Measurements from ENCODE around the gene HOXC5. TPM values are rescaled to one million over a fixed set of nuclear protein-coding genes. Genes with fewer than 3 reads are reported as not detected.

The HOXC5 gene
- polyA plus RNA-seq, 3 donors = 2.0 to 4.3 (median 2.3) TPM

GRCh38 chr12:54016051-54016450 is 16.8 kb upstream of the HOXC5 start:
- no peak for DNase-seq (ENCODE audit: extremely low read depth in 1 of 11, low read depth in 9 of 11, low spot score in 4 of 11)

GRCh38 chr12:54016478-54016964 is 16.3 kb upstream of the HOXC5 start:
- DNase-seq (ENCODE audit: extremely low read depth in 1 of 11, low read depth in 9 of 11, low spot score in 4 of 11) = peak in 8 of 11 donors; percentile 86 to 93 (median 90)

DNA sequence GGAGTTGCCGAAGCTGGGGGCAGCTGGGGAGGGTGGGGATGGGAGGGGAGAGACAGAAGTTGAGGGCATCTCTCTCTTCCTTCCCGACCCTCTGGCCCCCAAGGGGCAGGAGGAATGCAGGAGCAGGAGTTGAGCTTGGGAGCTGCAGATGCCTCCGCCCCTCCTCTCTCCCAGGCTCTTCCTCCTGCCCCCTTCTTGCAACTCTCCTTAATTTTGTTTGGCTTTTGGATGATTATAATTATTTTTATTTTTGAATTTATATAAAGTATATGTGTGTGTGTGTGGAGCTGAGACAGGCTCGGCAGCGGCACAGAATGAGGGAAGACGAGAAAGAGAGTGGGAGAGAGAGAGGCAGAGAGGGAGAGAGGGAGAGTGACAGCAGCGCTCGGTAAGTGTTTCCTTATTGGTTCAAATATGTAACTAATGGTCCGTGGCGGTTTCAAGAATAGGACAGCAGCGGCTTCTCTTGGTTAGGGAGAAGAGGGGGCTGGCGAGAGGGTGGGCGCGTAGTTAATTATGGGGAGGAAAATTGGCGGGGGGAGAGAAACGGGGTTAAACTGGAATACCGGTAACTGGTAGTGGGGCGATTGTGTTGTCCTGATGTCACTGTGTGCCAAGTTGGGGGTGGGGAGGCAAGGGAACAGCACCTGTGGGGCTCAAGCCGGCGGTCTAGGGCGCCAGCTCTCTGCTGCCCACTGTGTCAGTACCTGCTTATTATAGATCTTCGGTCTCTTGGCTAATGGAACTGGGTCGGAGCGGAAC is 15.6 kb upstream of the HOXC5 start:
- DNase-seq (ENCODE audit: extremely low read depth in 1 of 11, low read depth in 9 of 11, low spot score in 4 of 11) = no peak

GRCh38 chr12:54017878-54018467 is 14.9 kb upstream of the HOXC5 start:
- peak in 5 of 11 donors; percentile 80 to 88 (median 85) for DNase-seq (ENCODE audit: extremely low read depth in 1 of 11, low read depth in 9 of 11, low spot score in 4 of 11)

DNA sequence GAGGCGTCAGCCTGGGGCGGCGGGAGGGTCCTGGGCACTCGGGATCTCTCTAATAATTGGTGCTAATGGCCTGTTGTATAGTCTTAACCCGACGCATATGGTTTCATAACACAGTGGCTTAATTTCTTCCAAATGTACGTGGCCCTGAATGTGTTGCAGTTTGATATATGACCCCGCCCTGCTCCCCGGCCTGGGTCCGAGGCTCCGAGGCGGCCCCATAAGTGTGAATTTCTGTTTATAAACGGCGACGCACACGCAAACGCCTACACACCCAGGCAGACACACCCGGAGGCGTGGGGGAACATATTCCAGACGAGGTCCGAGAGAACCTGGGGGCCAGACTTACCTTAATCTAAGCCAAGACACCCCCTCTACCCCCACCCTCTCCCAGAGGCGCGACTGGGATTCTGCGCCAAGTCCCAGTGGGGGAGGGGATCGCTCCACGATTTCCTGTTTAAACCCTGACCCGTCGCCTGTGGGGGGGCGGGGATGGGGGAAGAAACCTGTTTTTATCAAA is 14.3 kb upstream of the HOXC5 start:
- DNase-seq (ENCODE audit: extremely low read depth in 1 of 11, low read depth in 9 of 11, low spot score in 4 of 11) = no peak

GRCh38 chr12:54019091-54019811 is 13.6 kb upstream of the HOXC5 start:
- DNase-seq (ENCODE audit: extremely low read depth in 1 of 11, low read depth in 9 of 11, low spot score in 4 of 11) = no peak

- DNase-seq (ENCODE audit: extremely low read depth in 1 of 11, low read depth in 9 of 11, low spot score in 4 of 11) = no peak
Observed at GRCh38 chr12:54019924-54020590, 12.8 kb upstream of the HOXC5 start.

GRCh38 chr12:54020591-54021405 is 12.1 kb upstream of the HOXC5 start:
- no peak for DNase-seq (ENCODE audit: extremely low read depth in 1 of 11, low read depth in 9 of 11, low spot score in 4 of 11)

GRCh38 chr12:54021432-54022013 is 11.3 kb upstream of the HOXC5 start:
- DNase-seq (ENCODE audit: extremely low read depth in 1 of 11, low read depth in 9 of 11, low spot score in 4 of 11) = no peak

DNA sequence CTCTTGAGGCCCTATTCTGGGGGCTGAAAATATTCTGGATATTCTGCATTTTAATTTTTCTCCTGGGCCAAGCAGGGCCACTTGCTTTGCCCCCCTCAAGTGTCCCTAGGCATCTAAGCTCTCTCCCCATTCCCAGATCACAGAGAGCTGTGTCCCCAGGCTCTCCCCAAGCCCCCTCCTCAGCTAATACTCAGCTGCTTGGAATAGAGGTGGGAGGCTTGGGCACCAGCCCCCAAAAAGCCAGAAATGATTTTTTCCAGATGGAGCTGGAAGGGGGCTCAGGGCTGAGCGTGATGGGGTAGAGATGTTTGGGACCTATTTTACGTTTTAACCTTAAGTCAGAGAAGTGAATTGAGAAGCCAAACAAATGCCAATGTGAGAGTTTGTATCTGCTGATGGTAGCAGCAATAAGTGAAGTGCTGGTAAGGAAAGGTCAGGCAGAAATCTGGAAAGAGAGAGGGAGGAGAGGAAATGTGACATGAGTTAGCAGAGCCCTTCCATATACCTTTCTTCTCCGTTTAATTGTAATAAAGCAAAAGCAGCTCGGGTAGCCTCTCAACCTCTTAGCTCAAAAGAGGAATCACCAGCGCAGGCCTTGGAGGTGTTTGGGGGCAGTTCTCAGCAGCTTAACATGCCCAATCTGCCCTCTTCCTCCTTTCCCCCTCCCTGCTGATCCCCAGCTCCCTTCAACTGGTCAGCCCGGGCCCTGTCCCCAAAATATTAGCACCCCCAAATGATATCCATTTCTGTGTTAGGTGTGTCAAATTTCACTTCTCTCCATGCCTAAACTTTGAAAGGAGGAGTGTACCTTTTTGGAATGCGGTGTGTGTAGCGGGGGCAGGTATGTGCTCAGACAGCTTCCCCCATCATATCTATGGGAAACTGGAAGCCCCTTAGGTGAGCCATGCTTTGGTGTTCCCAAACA is 9.6 kb upstream of the HOXC5 start:
- no peak for DNase-seq (ENCODE audit: extremely low read depth in 1 of 11, low read depth in 9 of 11, low spot score in 4 of 11)

DNA sequence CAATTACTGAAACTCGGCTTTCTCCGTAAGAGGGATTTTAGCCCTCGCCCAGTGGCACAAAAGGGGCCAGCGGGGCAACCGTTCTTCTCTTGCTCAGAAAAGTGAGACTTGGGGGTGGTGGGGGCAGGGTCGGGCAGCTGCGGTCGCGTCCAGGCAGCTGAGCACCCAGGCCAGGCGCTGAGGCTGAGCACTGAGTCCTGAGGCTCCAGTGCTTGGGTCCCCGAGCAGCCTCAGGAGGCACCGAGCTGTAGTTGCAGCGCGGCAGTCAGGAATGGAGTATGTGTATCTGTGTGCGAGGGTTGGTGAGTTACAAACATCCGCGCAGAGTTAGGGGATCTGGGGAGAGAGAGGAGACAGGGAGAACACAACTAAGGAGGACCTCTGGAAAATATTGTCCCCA is 8.7 kb upstream of the HOXC5 start:
- no peak for DNase-seq (ENCODE audit: extremely low read depth in 1 of 11, low read depth in 9 of 11, low spot score in 4 of 11)

GRCh38 chr12:54024581-54025305 is 8.1 kb upstream of the HOXC5 start:
- DNase-seq (ENCODE audit: extremely low read depth in 1 of 11, low read depth in 9 of 11, low spot score in 4 of 11) = no peak

GRCh38 chr12:54025499-54026405 is 7.1 kb upstream of the HOXC5 start:
- DNase-seq (ENCODE audit: extremely low read depth in 1 of 11, low read depth in 9 of 11, low spot score in 4 of 11) = no peak

DNA sequence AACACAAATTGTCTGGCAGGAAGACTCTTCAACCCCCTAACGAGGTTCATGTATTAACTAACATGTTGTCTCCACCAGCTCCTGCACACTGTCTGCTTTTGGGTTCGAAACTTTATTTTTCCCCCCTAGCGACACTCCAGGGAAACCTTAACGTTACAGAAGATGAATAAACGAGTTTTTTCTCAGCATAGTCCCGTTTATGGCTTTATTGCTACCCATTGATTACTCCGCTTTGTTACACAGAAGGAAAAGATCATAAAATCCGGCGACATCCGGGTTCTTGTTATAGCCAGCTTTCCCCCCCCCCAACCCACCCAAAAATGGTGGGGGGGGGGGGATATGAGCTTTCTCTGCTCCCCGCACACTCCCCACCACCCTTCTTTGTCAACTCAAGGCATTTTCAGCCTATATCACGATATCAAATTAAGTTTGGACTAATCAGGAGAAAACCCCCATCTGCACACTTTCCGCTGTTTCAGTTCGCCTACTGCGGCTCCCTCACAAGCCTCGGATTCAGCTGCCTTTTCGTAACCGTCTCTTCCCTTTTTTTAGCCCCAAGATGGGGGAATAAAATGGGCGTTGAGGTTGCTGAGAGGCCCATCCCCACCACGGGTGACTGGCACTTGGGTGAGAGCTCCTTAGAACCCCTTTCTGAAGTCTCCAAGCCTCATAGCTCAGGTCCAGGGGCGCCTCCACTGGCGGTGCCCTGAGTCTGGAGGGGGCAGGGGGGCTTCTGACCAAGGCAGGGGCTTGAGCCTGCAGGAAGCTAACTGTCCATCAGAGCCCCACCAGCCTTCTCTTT is 6.0 kb upstream of the HOXC5 start:
- DNase-seq (ENCODE audit: extremely low read depth in 1 of 11, low read depth in 9 of 11, low spot score in 4 of 11) = no peak

DNA sequence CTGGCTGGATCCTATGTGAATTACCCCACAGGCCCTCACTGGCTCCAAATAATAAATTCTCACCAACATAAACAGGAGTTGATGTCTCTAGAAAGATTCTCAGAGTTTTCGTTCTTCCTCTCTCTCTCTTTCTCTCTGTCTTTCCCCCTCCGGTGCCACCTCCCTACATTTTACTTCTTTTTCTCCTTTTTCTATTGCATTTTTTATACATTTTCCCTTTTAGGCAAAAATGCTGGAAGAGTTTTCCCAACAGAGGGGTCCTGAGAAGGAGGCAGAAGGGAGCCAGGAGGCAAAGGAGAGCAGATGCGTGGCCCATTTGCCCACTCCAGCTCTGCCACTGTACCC is 5.4 kb upstream of the HOXC5 start:
- no peak for DNase-seq (ENCODE audit: extremely low read depth in 1 of 11, low read depth in 9 of 11, low spot score in 4 of 11)
